ENCODE results near the gene PHF21A. TPM values are rescaled to one million over a fixed set of nuclear protein-coding genes. Genes with fewer than 3 reads are reported as not detected.

Gene PHF21A
- total and polyA plus RNA-seq, 2 donors (not counting 3 experiments of a cell fraction or from before 2014, with no cell fraction given): 14.1 to 30.5 TPM

- dilution Hi-C loops (cut with MboI; ENCODE audit: extremely low pct_ligation_motif_present, low sequenced_read_pairs): no loop called here
- TF ChIP-seq POLR2AphosphoS5 (IDR thresholded peaks at IDR 0.05; ENCODE audit: insufficient read depth, low read depth, low read length) (no peak), POLR2A (IDR thresholded peaks at IDR 0.05; ENCODE audit: low read depth, low read length) (no peak), FOS (IDR thresholded peaks at IDR 0.05; ENCODE audit: borderline replicate concordance, insufficient read depth, low read length) (no peak), MAX (IDR thresholded peaks at IDR 0.05; ENCODE audit: insufficient read depth, insufficient read length) (no peak), MYC (IDR thresholded peaks at IDR 0.05; ENCODE audit: low read depth, low read length) (no peak), CTCF (IDR thresholded peaks at IDR 0.05; ENCODE audit: extremely low read depth in 1 of 2, insufficient read depth in 1 of 2, low read depth in 1 of 2, low read length in 2 of 2) (no peak), JUN (IDR thresholded peaks at IDR 0.05; ENCODE audit: borderline replicate concordance, insufficient read depth, insufficient read length, low read depth) (no peak), GATA2 (IDR thresholded peaks at IDR 0.05; ENCODE audit: insufficient read depth, insufficient read length, low read depth, low read length) (no peak), EZH2 (IDR thresholded peaks at IDR 0.05; ENCODE audit: borderline replicate concordance, low read depth, low read length, severe bottlenecking) (no peak)
- no peak overlapping the region for H3K4me2 ChIP-seq (ENCODE audit: insufficient read depth, low read length)
Observed at GRCh38 chr11:45920531-45921477, 200.4 kb downstream of the PHF21A start.

More at GRCh38 chr11:45920531-45921477, 200.4 kb downstream of the PHF21A start:
- Histone ChIP-seq H3K27me3 (ENCODE audit: control insufficient read depth in 2 of 2, insufficient read depth in 2 of 2, low read length in 2 of 2) (peaks cover 13 to 30% of the 10 kb centered on the region in 2 experiments), H4K20me1 (replicated peaks; ENCODE audit: control insufficient read depth, extremely low read depth, insufficient read depth, low read length) (no peaks in the 10 kb centered on the region), H2AFZ (ENCODE audit: low read depth, low read length) (no peak overlapping the region), H3K9ac (replicated peaks; ENCODE audit: extremely low read depth, insufficient read depth, low read length) (no peak overlapping the region), H3K9me3 (replicated peaks; ENCODE audit: control insufficient read depth, insufficient read depth, low read length) (no peaks in the 10 kb centered on the region), H3K4me1 (ENCODE audit: control insufficient read depth, extremely low read depth, insufficient read depth, low read length) (peaks cover 10% of the 10 kb centered on the region), H3K36me3 (ENCODE audit: control insufficient read depth in 2 of 2, extremely low read depth in 1 of 2, insufficient read depth in 2 of 2, low read length in 2 of 2) (peaks cover 0 to 2% of the 10 kb centered on the region in 2 experiments), H3K9me1 (replicated peaks; ENCODE audit: control insufficient read depth, extremely low read depth, insufficient read depth, low read length) (no peaks in the 10 kb centered on the region), H3K4me3 (replicated peaks in 1 of 3; ENCODE audit: insufficient read depth in 1 of 3, low read depth in 1 of 3, low read length in 3 of 3) (no peak overlapping the region), H3K79me2 (ENCODE audit: control insufficient read depth, insufficient read depth, low read length) (peaks cover 10% of the 10 kb centered on the region), H3K27ac (ENCODE audit: insufficient read depth, low read depth, low read length) (no peak overlapping the region)
- CTCF ChIA-PET: interaction anchor here (1.1 kb wide), 1 partner anchor 44 kb away, joined by 3 read pairs; no protein-coding TSS in a partner anchor
- FAIRE-seq (no peak), DNase-seq (ENCODE audit: low read depth, low spot score) (no peak)
- intact Hi-C loops (cut with micrococcal nuclease): no loop called here
- BruUV-seq (replicated peaks): no TSS peak
- POLR2A ChIA-PET: no interaction called here

Measured in endothelial cell of umbilical vein (primary cell).